NCI-H1930 (cell line): ENCODE data around the gene CORO6.

Experiments used
- DNase-seq, 2 experiments: peaks; one replicate each; lab custom pipeline; 2025; lab: John Stamatoyannopoulos, UW

The CORO6 gene

DNA sequence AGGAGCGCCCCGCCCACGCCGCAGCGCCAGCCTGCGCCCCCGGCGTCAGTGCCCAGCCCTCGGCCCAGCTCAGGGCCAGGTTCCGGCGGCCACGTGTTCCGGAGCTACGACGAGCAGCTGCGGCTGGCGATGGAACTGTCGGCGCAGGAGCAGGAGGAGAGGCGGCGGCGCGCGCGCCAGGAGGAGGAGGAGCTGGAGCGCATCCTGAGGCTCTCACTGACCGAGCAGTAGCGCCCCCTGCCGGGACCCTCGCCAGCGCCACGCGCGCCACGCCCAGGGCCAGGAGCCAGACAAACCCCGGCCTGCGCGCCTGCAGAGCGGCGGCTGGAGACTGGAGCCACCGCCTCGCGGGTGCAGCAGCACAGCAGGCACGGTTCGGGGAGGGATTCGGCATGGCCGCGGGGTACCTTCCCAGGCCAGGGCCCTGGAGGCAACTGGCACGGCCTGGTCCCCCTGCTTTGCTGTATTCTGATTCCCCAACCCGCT is 9.3 kb downstream of the CORO6 start:
- no peak for DNase-seq

GRCh38 chr17:29612404-29613280 is 10.1 kb downstream of the CORO6 start:
- DNase-seq, result no peak

GRCh38 chr17:29612094-29612403 is 10.7 kb downstream of the CORO6 start:
- DNase-seq, result no peak

GRCh38 chr17:29611351-29612093 is 11.2 kb downstream of the CORO6 start:
- no peak for DNase-seq

DNA sequence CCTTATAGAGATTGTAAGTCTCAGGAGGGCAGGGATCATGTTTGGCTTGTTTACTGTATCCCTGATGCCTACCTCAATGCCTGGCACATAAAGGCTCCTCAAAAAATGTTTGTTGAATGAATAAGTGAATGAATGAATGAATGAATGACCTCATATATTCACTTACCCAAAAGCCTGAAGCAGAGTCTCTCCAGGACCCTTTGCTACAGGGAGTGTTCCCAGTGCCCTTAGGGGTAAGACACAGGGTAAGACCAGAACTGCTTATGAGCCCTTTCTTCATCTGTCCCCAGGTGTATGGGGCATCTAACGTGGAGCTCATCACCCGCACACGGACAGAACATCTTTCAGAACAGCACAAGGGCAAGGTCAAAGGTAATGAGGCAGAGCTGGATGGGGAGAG is 12.3 kb downstream of the CORO6 start:
- DNase-seq, result no peak

- DNase-seq, result no peak
Measured at GRCh38 chr17:29608986-29609385, 13.7 kb downstream of the CORO6 start.

- DNase-seq, result no peak
Measured at GRCh38 chr17:29607557-29608195, 15.0 kb downstream of the CORO6 start.

- no peak for DNase-seq
Measured at GRCh38 chr17:29603109-29603674, 19.5 kb downstream of the CORO6 start.

DNA sequence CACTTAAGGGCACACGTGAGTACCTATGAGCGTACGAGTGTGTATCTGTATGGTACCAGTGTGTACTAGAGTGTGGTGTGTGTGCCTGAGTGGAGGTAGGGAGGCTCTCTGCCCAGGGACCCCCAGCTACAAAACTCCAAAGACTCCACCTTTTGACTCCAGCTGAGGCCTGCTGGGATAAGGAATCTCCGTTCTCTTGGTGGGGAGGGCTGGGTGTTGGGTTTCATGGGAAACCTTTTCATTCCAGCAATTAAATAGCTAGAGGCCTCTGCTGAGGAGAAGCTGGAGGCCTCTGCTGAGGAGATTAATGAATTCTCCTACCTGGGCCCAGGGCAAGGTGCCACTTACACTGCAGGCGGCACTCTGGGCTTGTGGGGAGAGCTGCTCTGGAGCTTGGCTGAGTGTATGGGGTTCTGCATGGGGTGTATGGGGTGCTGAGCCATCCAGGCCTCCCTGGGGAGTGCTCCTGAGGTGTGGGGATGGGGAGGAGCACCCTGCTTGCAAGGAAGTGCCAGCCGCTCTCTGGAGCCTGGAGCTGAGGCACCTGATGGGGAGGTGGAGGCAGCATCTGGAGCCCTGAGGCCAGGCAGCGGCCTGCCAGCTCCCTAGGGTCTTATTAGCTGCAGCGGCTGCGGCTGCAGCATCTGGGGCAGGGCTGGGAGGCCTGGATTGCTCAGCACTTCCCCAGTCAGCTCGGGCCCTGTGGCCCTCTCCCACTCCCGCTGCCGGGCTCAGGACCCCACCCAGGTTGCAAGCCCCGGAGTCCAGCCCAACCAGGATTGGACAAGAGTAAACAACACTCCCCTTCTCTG is 25.1 kb downstream of the CORO6 start:
- no peak for DNase-seq

DNA sequence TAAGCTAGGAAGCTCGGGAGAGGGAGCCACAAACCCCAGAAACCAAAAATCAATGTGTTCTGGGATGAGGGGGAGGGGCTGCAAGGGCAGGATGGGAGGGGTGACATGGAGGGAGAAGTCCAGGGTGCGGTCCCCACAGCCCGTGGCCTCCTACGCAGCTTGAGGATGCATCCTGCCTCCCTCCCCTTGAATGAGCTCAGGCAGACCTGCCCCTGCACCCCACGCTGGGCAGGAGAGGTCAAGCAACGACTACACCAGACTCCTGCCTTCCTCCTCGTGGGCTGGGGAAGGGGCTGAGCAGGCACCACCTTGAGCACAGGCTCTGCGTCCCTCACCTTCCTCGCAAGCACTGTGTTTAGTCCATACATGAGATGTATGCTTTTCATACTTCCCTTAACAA is 25.9 kb downstream of the CORO6 start:
- DNase-seq, result no peak

DNA sequence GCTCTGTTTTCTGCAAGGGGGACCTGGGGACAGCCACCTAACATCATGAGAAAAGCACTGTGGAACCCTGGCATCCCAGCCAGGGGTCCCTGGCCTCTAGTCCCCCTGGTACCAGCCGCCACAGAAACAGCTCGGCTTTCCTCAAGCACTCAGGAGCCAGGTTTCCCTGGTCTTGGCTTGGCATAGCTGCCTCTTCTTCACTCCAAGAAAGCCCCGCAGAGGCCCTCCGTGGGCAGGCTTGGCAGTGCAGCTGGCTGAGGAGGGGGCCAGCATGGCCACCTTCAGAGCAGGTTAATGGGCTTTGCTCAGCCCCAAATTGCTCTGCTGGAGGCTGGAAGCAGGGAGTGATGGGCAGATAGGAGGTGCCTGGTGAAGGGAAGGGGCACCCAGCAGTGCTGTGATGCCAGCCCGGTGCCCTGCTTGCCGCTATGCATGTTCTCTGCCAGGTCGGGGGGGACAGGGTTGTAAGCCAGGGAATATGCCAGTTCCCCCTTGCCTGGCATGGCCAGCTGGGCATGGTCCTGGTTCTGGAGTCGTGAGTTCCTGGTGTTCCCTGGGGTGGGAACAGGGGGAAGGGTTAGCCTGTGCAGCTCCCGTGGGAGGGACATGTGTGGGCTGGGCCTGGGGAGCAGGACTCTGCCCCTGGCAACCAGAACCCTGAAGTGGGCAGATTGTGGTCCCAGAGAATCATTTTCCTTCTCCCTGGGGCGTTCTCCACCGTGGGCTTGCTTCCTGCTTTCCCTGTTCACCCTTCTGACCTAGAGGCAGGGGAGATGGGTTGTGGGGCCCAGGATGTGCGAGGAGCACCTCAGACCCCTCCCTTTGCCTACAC is 26.6 kb downstream of the CORO6 start:
- no peak for DNase-seq

DNA sequence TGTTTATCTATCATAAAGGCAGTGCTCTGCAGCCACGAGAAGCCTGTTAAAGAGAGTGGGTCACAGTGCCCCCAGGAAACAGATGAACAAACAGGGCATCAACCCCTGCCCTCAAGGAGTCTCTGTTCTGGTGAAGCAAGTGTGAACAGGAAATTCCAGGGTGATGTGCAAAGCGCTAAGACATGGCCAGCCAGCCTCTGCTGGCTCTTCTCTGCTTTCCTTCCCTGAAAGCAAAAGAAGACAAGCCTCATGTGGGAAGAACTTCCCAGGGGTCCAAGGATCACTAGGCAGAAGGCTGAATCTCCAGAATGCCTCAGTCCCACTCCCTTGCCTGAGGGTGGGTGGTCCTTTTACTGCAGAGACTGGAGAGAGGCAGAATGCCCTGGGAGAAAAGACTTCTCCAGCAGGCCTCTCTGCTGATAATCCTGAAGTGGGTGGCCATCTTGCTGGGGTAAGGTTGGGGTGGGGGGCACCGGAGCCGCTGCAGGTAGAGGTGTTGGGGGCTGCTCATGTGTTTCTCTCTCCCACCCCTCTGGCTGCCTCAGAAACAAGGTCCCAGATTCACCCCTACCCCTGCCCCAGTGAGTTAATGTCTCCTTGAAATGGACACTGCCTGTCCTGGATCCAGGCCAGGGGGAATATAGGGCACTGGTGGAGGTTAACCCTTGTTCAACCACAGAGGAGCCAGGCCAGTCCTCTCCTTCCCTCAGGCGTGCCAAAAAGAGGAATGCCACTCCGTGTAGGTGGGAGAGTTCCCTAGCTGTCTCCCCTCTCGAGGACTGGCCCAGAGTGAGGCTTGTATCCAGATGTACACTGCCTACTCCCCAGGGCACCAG is 27.4 kb downstream of the CORO6 start:
- DNase-seq, result no peak

DNA sequence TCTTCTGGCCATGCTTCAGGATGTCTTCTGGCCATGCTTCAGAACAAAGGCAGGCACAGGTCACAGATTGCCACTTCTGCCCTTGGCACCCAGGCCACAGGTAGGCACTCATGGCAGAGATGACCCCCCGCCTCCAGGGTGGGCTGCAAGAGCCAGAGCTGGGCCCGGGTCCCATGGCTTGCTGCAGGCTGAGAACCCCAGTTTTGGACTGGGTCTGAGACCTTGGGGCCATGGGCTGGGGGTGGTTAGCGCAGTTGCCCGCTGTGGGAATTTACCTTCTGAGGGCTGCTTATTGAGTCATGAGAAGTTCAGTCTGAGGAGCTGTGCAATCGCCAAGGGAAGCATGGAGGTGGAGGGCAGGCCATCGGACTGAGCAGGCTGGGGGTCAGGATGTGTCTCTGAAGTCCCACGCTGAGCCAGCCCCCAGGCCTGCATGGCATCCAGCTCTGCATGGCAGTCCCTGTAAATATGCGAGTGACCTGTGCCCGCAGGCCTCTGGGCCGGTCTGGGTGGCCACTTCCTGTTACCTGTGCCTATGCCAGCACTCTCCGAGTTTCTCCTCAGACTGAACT is 28.1 kb downstream of the CORO6 start:
- no peak for DNase-seq

- peak; percentile 14 to 42 for DNase-seq
Measured at GRCh38 chr17:29593591-29594518, 28.9 kb downstream of the CORO6 start.

- peak; percentile 72 for DNase-seq
Measured at GRCh38 chr17:29592850-29593551, 29.7 kb downstream of the CORO6 start, which contains the start of gene ANKRD13B. ANKRD13B (plus strand) TSS chr17:29593132; CDS start chr17:29593622, 490 bp downstream.

GRCh38 chr17:29591737-29592608 is 30.7 kb downstream of the CORO6 start:
- peak; percentile 82 to 94 for DNase-seq
